Kidney (tissue), 14 donors: ENCODE results near the gene SAP25. TPM values are rescaled to one million over a fixed set of nuclear protein-coding genes. Genes with fewer than 3 reads are reported as not detected.
A peak's percentile ranks its signal among the peaks of the same experiment; 100 is the strongest.

ENCODE experiments used
- DNase-seq, 5 donors: peaks; one replicate each; pipeline ENCODE4 v3.0.0-alpha.2; 2013 to 2020
- FAIRE-seq: peaks from 2 replicates; lab custom pipeline; 2012; peaks lifted over from hg19 to GRCh38; lab: Jason Lieb, UNC
- H3K27ac ChIP-seq, 2 donors: one replicate each; pipeline ENCODE4 v1.7.0; 2013; ENCODE audit warnings: low read depth in 2 of 2, low read length in 2 of 2, inconsistent platforms in 1 of 2
- H3K27me3 ChIP-seq: one replicate; pipeline ENCODE4 v1.7.1; 2013; ENCODE audit warnings: low read length, inconsistent platforms; ENCODE audit not compliant: control insufficient read depth, insufficient read depth
- H3K36me3 ChIP-seq, 3 donors: one replicate each; pipeline versions ENCODE4 v1.7.0 to v1.7.1; 2013; ENCODE audit warnings: low read length in 3 of 3, control low read depth in 1 of 3, inconsistent platforms in 1 of 3; ENCODE audit not compliant: insufficient read depth in 3 of 3, control insufficient read depth in 2 of 3
- H3K4me1 ChIP-seq, 3 donors: one replicate each; pipeline versions ENCODE4 v1.7.0 to v1.7.1; 2013; ENCODE audit warnings: low read length in 3 of 3, inconsistent platforms in 1 of 3, low read depth in 1 of 3; ENCODE audit not compliant: control insufficient read depth in 2 of 3, insufficient read depth in 2 of 3
- H3K4me3 ChIP-seq, 3 donors: one replicate each; pipeline versions ENCODE4 v1.7.0 to v1.8.1; 2013; ENCODE audit warnings: low read length in 3 of 3, control low read depth in 1 of 3, inconsistent platforms in 1 of 3
- H3K9ac ChIP-seq, 3 donors: one replicate each; pipeline versions ENCODE4 v1.7.0 to v1.7.1; 2013; ENCODE audit warnings: low read length in 3 of 3, control low read depth in 1 of 3, inconsistent platforms in 1 of 3
- H3K9me3 ChIP-seq, 3 donors: one replicate each; pipeline versions ENCODE4 v1.7.0 to v1.7.1; 2013; ENCODE audit warnings: low read length in 3 of 3, control low read depth in 1 of 3, inconsistent platforms in 1 of 3; ENCODE audit not compliant: control insufficient read depth in 2 of 3, insufficient read depth in 1 of 3
- intact Hi-C: fragments of 100-400 bp; cut with DNase I; formaldehyde crosslinking; loops from one replicate; pipeline ENCODE4 v1.11.1; 2022
- polyA plus RNA-seq: library from polyadenylated mRNA; stranded (reverse); fragments of 350-450 nt; fragmentation: Illumina TruSeq; extraction: RNeasy Lipid Tissue Mini Kit (QIAGEN cat#74804); gene quantifications from one replicate; pipeline ENCODE4 v1.2.3, GENCODE V29; 2014; ENCODE audit warnings: low read depth, low replicate concordance; ENCODE audit not compliant: insufficient read depth
- total RNA-seq: library from RNA; stranded (reverse); fragmentation: NEBNext Ultra II Directional; extraction: Animal tissue kit (Norgen Biotek cat#: 25700); gene quantifications from one replicate; pipeline ENCODE4 v1.2.1, GENCODE V29; 2021
- TF ChIP-seq, protein P1 (sequence below): IDR thresholded peaks from 3 replicates; pipeline ENCODE4 v1.5.1; 2012; ENCODE audit warnings: mild to moderate bottlenecking, moderate library complexity, borderline replicate concordance; ENCODE audit not compliant: insufficient read depth; ENCODE audit errors: extremely low read depth
- donor health status: control.
- donor health status: control.
- donor health status: control.
- donor health status: control.
- donor health status: control.
- donor health status: DM: yes; HTN: yes; CAD: no.
- donor health status: Normal renal cell carcinoma (clear cell type).

The SAP25 gene
- total and polyA plus RNA-seq, 2 donors from 2014 or later: 5.7 to 9.8 TPM

GRCh38 chr7:100595188-100595587 lies 21.5 kb upstream of the SAP25 start:
- no peaks in the 10 kb centered on the region for H3K27me3 ChIP-seq
- no peak overlapping the region for H3K27ac ChIP-seq
- H3K9me3 ChIP-seq: no peaks in the 10 kb centered on the region
- no peaks in the 10 kb centered on the region for H3K4me1 ChIP-seq
- FAIRE-seq (no peak), DNase-seq (no peak)
- H3K9ac ChIP-seq: no peak overlapping the region
- TF ChIP-seq, protein P1, sequence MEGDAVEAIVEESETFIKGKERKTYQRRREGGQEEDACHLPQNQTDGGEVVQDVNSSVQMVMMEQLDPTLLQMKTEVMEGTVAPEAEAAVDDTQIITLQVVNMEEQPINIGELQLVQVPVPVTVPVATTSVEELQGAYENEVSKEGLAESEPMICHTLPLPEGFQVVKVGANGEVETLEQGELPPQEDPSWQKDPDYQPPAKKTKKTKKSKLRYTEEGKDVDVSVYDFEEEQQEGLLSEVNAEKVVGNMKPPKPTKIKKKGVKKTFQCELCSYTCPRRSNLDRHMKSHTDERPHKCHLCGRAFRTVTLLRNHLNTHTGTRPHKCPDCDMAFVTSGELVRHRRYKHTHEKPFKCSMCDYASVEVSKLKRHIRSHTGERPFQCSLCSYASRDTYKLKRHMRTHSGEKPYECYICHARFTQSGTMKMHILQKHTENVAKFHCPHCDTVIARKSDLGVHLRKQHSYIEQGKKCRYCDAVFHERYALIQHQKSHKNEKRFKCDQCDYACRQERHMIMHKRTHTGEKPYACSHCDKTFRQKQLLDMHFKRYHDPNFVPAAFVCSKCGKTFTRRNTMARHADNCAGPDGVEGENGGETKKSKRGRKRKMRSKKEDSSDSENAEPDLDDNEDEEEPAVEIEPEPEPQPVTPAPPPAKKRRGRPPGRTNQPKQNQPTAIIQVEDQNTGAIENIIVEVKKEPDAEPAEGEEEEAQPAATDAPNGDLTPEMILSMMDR: no peak
- no peak overlapping the region for H3K4me3 ChIP-seq
- H3K36me3 ChIP-seq: no peaks in the 10 kb centered on the region
- intact Hi-C loops: no loop called here

- Histone ChIP-seq H3K9me3 (no peaks in the 10 kb centered on the region), H3K4me3 (no peak overlapping the region), H3K27me3 (no peaks in the 10 kb centered on the region), H3K4me1 (peaks cover 0 to 3% (median 0%) of the 10 kb centered on the region in 3 donors), H3K27ac (no peak overlapping the region), H3K9ac (no peak overlapping the region), H3K36me3 (no peaks in the 10 kb centered on the region)
- TF ChIP-seq, protein P1: no peak
- no peak for FAIRE-seq
- intact Hi-C loops: no loop called here
- no peak for DNase-seq
Observed at GRCh38 chr7:100591596-100591995, 17.9 kb upstream of the SAP25 start.

DNA sequence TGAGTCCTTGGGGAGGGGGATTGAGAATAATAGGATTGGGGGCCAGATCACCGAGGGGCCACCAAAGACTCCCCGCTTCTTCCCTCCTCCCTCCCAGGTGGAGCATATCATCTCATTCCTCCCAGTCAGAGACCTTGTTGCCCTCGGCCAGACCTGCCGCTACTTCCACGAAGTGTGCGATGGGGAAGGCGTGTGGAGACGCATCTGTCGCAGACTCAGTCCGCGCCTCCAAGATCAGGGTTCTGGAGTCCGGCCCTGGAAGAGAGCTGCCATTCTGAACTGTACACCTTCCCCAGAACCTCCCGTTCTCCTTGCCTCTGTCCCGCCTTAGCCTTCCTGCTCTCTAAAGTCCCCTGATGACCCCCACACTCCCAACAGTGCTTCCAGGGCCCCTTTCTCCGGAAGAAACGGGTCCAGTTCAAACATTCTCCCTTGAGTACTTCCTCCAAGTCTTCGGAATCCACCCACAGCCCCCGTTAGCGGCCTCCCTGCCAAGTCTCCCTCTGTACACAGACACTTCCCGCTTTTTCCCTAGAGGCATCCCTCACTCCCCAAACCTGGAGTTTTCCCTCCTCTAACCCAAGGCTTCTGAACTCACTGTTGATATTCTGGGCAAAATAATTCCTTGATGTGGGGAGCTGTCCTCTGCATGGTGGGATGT lies 16.5 kb upstream of the SAP25 start:
- Histone ChIP-seq H3K27me3 (no peaks in the 10 kb centered on the region), H3K27ac (peak overlapping the region in 1 of 2 donors; percentile 37), H3K36me3 (no peaks in the 10 kb centered on the region), H3K4me1 (peaks cover 0 to 6% (median 0%) of the 10 kb centered on the region in 3 donors), H3K4me3 (peak overlapping the region in 2 of 3 donors; percentile 32 to 33), H3K9ac (no peak overlapping the region), H3K9me3 (no peaks in the 10 kb centered on the region)
- intact Hi-C loops: no loop called here
- DNase-seq: peak in 3 of 5 donors; percentile 65 to 86 (median 85)
- TF ChIP-seq, protein P1: no peak
- FAIRE-seq: no peak
